HepG2 (cell line): ENCODE data around the gene RARS2. TPM values are rescaled to one million over a fixed set of nuclear protein-coding genes. Genes with fewer than 3 reads are reported as not detected.

Source experiments
- ATF4 ChIP-seq, 2 experiments: fragments of 450-650 bp in 1 of 2; sonication (generic) in 1 of 2; formaldehyde crosslinking; IDR thresholded peaks; 2 replicates each; pipeline versions ENCODE4 v1.5.0 to v1.8.0; 2020 to 2022; ENCODE audit warnings: mild to moderate bottlenecking in 1 of 2, missing genetic modification reagents in 1 of 2
- DPF2 ChIP-seq: sonication (generic); formaldehyde crosslinking; IDR thresholded peaks from 2 replicates; pipeline ENCODE4 v1.4.0; 2020; ENCODE audit warnings: mild to moderate bottlenecking, low read depth, missing genetic modification reagents, borderline replicate concordance
- HNF4G ChIP-seq, 2 experiments: sonication (generic) in 1 of 2; formaldehyde crosslinking in 1 of 2; IDR thresholded peaks; 2 replicates each; pipeline versions ENCODE4 v1.4.0 to v1.6.1; 2011 to 2020; ENCODE audit warnings: borderline replicate concordance in 2 of 2, low read depth in 2 of 2, mild to moderate bottlenecking in 2 of 2, low read length in 1 of 2, missing genetic modification reagents in 1 of 2, moderate library complexity in 1 of 2
- MTERF4 ChIP-seq: sonication (generic); formaldehyde crosslinking; IDR thresholded peaks from 2 replicates; pipeline ENCODE4 v1.8.0; 2023; ENCODE audit warnings: mild to moderate bottlenecking, missing genetic modification reagents
- NFE2L2 ChIP-seq: fragments of 150-350 bp; IDR thresholded peaks from 2 replicates; pipeline ENCODE4 v1.6.1; 2014; ENCODE audit warnings: low read length
- NFRKB ChIP-seq: fragments of 450-650 bp; IDR thresholded peaks from 2 replicates; pipeline ENCODE4 v1.6.1; 2017
- RELA ChIP-seq: sonication (generic); formaldehyde crosslinking; IDR thresholded peaks from 2 replicates; pipeline ENCODE4 v1.4.0; 2020; ENCODE audit warnings: missing genetic modification reagents
- ZBTB7A ChIP-seq: sonication (generic); formaldehyde crosslinking; IDR thresholded peaks from 2 replicates; pipeline ENCODE4 v1.8.0; 2022; ENCODE audit warnings: mild to moderate bottlenecking, missing genetic modification reagents
- ZNF329 ChIP-seq: sonication (generic); formaldehyde crosslinking; IDR thresholded peaks from 2 replicates; pipeline ENCODE4 v1.9.0; 2021; ENCODE audit warnings: low read depth, mild to moderate bottlenecking, missing genetic modification reagents
- ZNF513 ChIP-seq: sonication (generic); formaldehyde crosslinking; conservative IDR thresholded peaks from 2 replicates; pipeline ENCODE4 v1.5.0; 2020; ENCODE audit warnings: missing genetic modification reagents
- ZNF678 ChIP-seq: sonication (generic); formaldehyde crosslinking; IDR thresholded peaks from 2 replicates; pipeline ENCODE4 v1.4.0; 2020; ENCODE audit warnings: mild to moderate bottlenecking, missing genetic modification reagents
- ZNF780A ChIP-seq: sonication (generic); formaldehyde crosslinking; IDR thresholded peaks from 2 replicates; pipeline ENCODE4 v1.8.0; 2022; ENCODE audit warnings: mild to moderate bottlenecking, missing genetic modification reagents, moderate library complexity
- ZNF790 ChIP-seq: sonication (generic); formaldehyde crosslinking; IDR thresholded peaks from 2 replicates; pipeline ENCODE4 v1.8.0; 2022; ENCODE audit warnings: missing genetic modification reagents, mild to moderate bottlenecking, borderline replicate concordance
- polyA plus RNA-seq, 8 experiments: library from polyadenylated mRNA; depleted of rRNA in 3 of 8; stranded (reverse) in 7 of 8; unstranded in 1 of 8; fragments of >200 nt; fragmentation: Illumina TruSeq in 4 of 8; extraction: Trizol in 4 of 8; gene quantifications; 2 replicates each; pipeline versions ENCODE4 v1.2.1 to v1.2.3, GENCODE V29; 2011 to 2016; ENCODE audit warnings: low read depth in 4 of 8, missing spikeins in 1 of 8, mixed read lengths in 1 of 8; ENCODE audit not compliant: insufficient read depth in 1 of 8
- total RNA-seq, 5 experiments: library from RNA; depleted of rRNA; stranded (reverse); fragments of >200 nt; fragmentation: Illumina TruSeq; extraction: Trizol; gene quantifications; 2 replicates each; pipeline ENCODE4 v1.2.3, GENCODE V29; 2016; ENCODE audit warnings: low read depth in 1 of 5
- TF ChIP-seq, protein P1 (sequence below): sonication (generic); formaldehyde crosslinking; IDR thresholded peaks from 2 replicates; pipeline ENCODE4 v1.5.1; 2020; ENCODE audit warnings: mild to moderate bottlenecking, missing genetic modification reagents
- TF ChIP-seq, protein P2 (sequence below): IDR thresholded peaks from 2 replicates; pipeline ENCODE4 v1.6.1; 2016; ENCODE audit warnings: low read depth, control low read depth
- TF ChIP-seq, protein P3 (sequence below): sonication (generic); formaldehyde crosslinking; IDR thresholded peaks from 2 replicates; pipeline ENCODE4 v1.4.0; 2020; ENCODE audit warnings: missing genetic modification reagents, borderline replicate concordance

The RARS2 gene
- total and polyA plus RNA-seq, 2 of the 13 experiments (the other 11 are each of a cell fraction or from before 2014, with no cell fraction given), result 23.4 to 80.1 TPM

GRCh38 chr6:87472525-87473418 lies 117.0 kb downstream of the RARS2 start, which contains the start of gene SLC35A1 (continued):
- TF ChIP-seq, protein P1, sequence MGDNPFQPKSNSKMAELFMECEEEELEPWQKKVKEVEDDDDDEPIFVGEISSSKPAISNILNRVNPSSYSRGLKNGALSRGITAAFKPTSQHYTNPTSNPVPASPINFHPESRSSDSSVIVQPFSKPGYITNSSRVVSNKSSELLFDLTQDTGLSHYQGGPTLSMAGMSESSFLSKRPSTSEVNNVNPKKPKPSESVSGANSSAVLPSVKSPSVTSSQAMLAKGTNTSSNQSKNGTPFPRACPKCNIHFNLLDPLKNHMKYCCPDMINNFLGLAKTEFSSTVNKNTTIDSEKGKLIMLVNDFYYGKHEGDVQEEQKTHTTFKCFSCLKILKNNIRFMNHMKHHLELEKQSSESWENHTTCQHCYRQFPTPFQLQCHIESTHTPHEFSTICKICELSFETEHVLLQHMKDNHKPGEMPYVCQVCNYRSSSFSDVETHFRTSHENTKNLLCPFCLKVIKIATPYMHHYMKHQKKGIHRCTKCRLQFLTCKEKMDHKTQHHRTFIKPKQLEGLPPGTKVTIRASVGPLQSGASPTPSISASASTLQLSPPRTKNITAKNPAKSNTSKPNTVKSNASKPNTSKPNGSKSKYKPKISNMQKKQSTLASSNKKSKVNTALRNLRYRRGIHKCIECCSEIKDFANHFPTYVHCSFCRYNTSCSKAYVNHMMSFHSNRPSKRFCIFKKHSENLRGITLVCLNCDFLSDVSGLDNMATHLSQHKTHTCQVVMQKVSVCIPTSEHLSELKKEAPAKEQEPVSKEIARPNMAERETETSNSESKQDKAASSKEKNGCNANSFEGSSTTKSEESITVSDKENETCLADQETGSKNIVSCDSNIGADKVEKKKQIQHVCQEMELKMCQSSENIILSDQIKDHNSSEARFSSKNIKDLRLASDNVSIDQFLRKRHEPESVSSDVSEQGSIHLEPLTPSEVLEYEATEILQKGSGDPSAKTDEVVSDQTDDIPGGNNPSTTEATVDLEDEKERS, result peak; percentile 64
- TF ChIP-seq, protein P2, sequence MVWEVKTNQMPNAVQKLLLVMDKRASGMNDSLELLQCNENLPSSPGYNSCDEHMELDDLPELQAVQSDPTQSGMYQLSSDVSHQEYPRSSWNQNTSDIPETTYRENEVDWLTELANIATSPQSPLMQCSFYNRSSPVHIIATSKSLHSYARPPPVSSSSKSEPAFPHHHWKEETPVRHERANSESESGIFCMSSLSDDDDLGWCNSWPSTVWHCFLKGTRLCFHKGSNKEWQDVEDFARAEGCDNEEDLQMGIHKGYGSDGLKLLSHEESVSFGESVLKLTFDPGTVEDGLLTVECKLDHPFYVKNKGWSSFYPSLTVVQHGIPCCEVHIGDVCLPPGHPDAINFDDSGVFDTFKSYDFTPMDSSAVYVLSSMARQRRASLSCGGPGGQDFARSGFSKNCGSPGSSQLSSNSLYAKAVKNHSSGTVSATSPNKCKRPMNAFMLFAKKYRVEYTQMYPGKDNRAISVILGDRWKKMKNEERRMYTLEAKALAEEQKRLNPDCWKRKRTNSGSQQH (CRISPR knock-in tag), result peak; percentile 52; the same call in 1 of the 2 replicates
- TF ChIP-seq ZNF513 (0 out of 2 replicates have a peak, but pooled peaks have one; percentile 42), NFE2L2 (no peak), DPF2 (CRISPR knock-in tag) (no peak), NFRKB (no peak), ZNF678 (CRISPR knock-in tag) (no peak), MTERF4 (CRISPR knock-in tag) (peak; percentile 77; the same call in 1 of the 2 replicates), ZNF780A (CRISPR knock-in tag) (no peak), RELA (no peak), HNF4G (IDR thresholded peaks at IDR 0.05; ENCODE audit: borderline replicate concordance, low read depth, low read length) (no peak), HNF4G (CRISPR knock-in tag; IDR thresholded peaks at IDR 0.05; ENCODE audit: borderline replicate concordance, low read depth) (0 out of 2 replicates have a peak, but pooled peaks have one; percentile 35), ATF4 (CRISPR knock-in tag; IDR thresholded peaks at IDR 0.05) (peak in 1 of 2 experiments; percentile 10; a peak in 2 of 4 replicates), ZBTB7A (CRISPR knock-in tag) (no peak), ZNF329 (CRISPR knock-in tag) (peak; percentile 39; the same call in 1 of the 2 replicates), ZNF790 (no peak)
- TF ChIP-seq, protein P3, sequence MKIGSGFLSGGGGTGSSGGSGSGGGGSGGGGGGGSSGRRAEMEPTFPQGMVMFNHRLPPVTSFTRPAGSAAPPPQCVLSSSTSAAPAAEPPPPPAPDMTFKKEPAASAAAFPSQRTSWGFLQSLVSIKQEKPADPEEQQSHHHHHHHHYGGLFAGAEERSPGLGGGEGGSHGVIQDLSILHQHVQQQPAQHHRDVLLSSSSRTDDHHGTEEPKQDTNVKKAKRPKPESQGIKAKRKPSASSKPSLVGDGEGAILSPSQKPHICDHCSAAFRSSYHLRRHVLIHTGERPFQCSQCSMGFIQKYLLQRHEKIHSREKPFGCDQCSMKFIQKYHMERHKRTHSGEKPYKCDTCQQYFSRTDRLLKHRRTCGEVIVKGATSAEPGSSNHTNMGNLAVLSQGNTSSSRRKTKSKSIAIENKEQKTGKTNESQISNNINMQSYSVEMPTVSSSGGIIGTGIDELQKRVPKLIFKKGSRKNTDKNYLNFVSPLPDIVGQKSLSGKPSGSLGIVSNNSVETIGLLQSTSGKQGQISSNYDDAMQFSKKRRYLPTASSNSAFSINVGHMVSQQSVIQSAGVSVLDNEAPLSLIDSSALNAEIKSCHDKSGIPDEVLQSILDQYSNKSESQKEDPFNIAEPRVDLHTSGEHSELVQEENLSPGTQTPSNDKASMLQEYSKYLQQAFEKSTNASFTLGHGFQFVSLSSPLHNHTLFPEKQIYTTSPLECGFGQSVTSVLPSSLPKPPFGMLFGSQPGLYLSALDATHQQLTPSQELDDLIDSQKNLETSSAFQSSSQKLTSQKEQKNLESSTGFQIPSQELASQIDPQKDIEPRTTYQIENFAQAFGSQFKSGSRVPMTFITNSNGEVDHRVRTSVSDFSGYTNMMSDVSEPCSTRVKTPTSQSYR (CRISPR knock-in tag), result no peak
